ENCODE measurements around the gene EMP1.

GRCh38 chr12:13153180-13153579, 43.3 kb upstream of the EMP1 start:
- TF ChIP-seq CTCF (conservative IDR thresholded peaks at IDR 0.05 in 1 of 2, IDR thresholded peaks at IDR 0.05 in 1 of 2; ENCODE audit: low read depth in 1 of 2, low read length in 2 of 2) (no peak), EZH2 (IDR thresholded peaks at IDR 0.05; ENCODE audit: low read length, missing control alignments) (no peak)
